ENCODE measurements around the gene CAPN5. TPM values are rescaled to one million over a fixed set of nuclear protein-coding genes. Genes with fewer than 3 reads are reported as not detected.

Gene CAPN5
- total RNA-seq, 2 donors from 2014 or later = 0.19 to 0.93 TPM

GRCh38 chr11:77102246-77103210, 35.8 kb downstream of the CAPN5 start, which contains the start of gene OMP:
Gene OMP (plus strand): TSS chr11:77102840. CDS start chr11:77102840, 0 bp downstream.
- no peak for ATAC-seq (replicated peaks)
- Mint-ChIP-seq H3K4me3 (no peak within 1 kb of the TSS), H3K36me3 (ENCODE audit: low read depth) (no peaks in the 10 kb centered on the region), H3K4me1 (no peaks in the 10 kb centered on the region), H3K27ac (no peak within 1 kb of the TSS), H3K9me3 (no peaks in the 10 kb centered on the region), H3K27me3 (no peaks in the 10 kb centered on the region)

- Mint-ChIP-seq H3K36me3 (ENCODE audit: low read depth) (no peaks in the 10 kb centered on the region), H3K9me3 (no peaks in the 10 kb centered on the region), H3K4me1 (no peaks in the 10 kb centered on the region), H3K4me3 (no peak overlapping the region), H3K27ac (no peak overlapping the region), H3K27me3 (no peaks in the 10 kb centered on the region)
- no peak for ATAC-seq (replicated peaks)
These were observed 36.5 kb downstream of the CAPN5 start for GRCh38 chr11:77103319-77103718.

GRCh38 chr11:77104727-77105126, 38.0 kb downstream of the CAPN5 start:
- no peak for ATAC-seq (replicated peaks)
- Mint-ChIP-seq H3K27ac (no peak overlapping the region), H3K4me3 (no peak overlapping the region), H3K4me1 (no peaks in the 10 kb centered on the region), H3K9me3 (no peaks in the 10 kb centered on the region), H3K36me3 (ENCODE audit: low read depth) (no peaks in the 10 kb centered on the region), H3K27me3 (no peaks in the 10 kb centered on the region)

- Mint-ChIP-seq H3K27ac (no peak overlapping the region), H3K4me3 (no peak overlapping the region), H3K27me3 (no peaks in the 10 kb centered on the region), H3K4me1 (no peaks in the 10 kb centered on the region), H3K9me3 (no peaks in the 10 kb centered on the region), H3K36me3 (ENCODE audit: low read depth) (no peaks in the 10 kb centered on the region)
- no peak for ATAC-seq (replicated peaks)
These were observed 39.5 kb downstream of the CAPN5 start for GRCh38 chr11:77106321-77106720.

- Mint-ChIP-seq H3K4me1 (no peaks in the 10 kb centered on the region), H3K27me3 (no peaks in the 10 kb centered on the region), H3K9me3 (no peaks in the 10 kb centered on the region), H3K36me3 (ENCODE audit: low read depth) (no peaks in the 10 kb centered on the region), H3K4me3 (no peak overlapping the region), H3K27ac (no peak overlapping the region)
- ATAC-seq (replicated peaks) = no peak
These were observed 40.0 kb downstream of the CAPN5 start for GRCh38 chr11:77106759-77107158.

- H3K27ac Mint-ChIP-seq = no peak overlapping the region
- H3K36me3 Mint-ChIP-seq (ENCODE audit: low read depth) = no peaks in the 10 kb centered on the region
- H3K4me1 Mint-ChIP-seq = no peaks in the 10 kb centered on the region
- no peak for ATAC-seq (replicated peaks)
- no peaks in the 10 kb centered on the region for H3K27me3 Mint-ChIP-seq
- H3K9me3 Mint-ChIP-seq = no peaks in the 10 kb centered on the region
- H3K4me3 Mint-ChIP-seq = no peak overlapping the region
These were observed 41.2 kb downstream of the CAPN5 start for GRCh38 chr11:77107950-77108349.

GRCh38 chr11:77108436-77108835, 41.7 kb downstream of the CAPN5 start:
- no peaks in the 10 kb centered on the region for H3K9me3 Mint-ChIP-seq
- no peak overlapping the region for H3K27ac Mint-ChIP-seq
- H3K27me3 Mint-ChIP-seq = no peaks in the 10 kb centered on the region
- H3K4me1 Mint-ChIP-seq = no peaks in the 10 kb centered on the region
- no peak overlapping the region for H3K4me3 Mint-ChIP-seq
- no peaks in the 10 kb centered on the region for H3K36me3 Mint-ChIP-seq (ENCODE audit: low read depth)
- ATAC-seq (replicated peaks) = no peak

GRCh38 chr11:77109236-77110019, 42.7 kb downstream of the CAPN5 start:
- H3K36me3 Mint-ChIP-seq (ENCODE audit: low read depth) = no peaks in the 10 kb centered on the region
- no peak overlapping the region for H3K27ac Mint-ChIP-seq
- no peaks in the 10 kb centered on the region for H3K4me1 Mint-ChIP-seq
- no peak overlapping the region for H3K4me3 Mint-ChIP-seq
- ATAC-seq (replicated peaks) = no peak
- no peaks in the 10 kb centered on the region for H3K9me3 Mint-ChIP-seq
- no peaks in the 10 kb centered on the region for H3K27me3 Mint-ChIP-seq

GRCh38 chr11:77110836-77111235, 44.1 kb downstream of the CAPN5 start:
- ATAC-seq (replicated peaks) = no peak
- no peaks in the 10 kb centered on the region for H3K4me1 Mint-ChIP-seq
- no peak overlapping the region for H3K4me3 Mint-ChIP-seq
- H3K27me3 Mint-ChIP-seq = no peaks in the 10 kb centered on the region
- no peaks in the 10 kb centered on the region for H3K9me3 Mint-ChIP-seq
- no peaks in the 10 kb centered on the region for H3K36me3 Mint-ChIP-seq (ENCODE audit: low read depth)
- no peak overlapping the region for H3K27ac Mint-ChIP-seq

GRCh38 chr11:77111277-77111676, 44.5 kb downstream of the CAPN5 start:
- no peak for ATAC-seq (replicated peaks)
- Mint-ChIP-seq H3K9me3 (no peaks in the 10 kb centered on the region), H3K4me1 (no peaks in the 10 kb centered on the region), H3K36me3 (ENCODE audit: low read depth) (no peaks in the 10 kb centered on the region), H3K27ac (peak overlapping the region; percentile 41), H3K4me3 (no peak overlapping the region), H3K27me3 (no peaks in the 10 kb centered on the region)

GRCh38 chr11:77111946-77112345, 45.2 kb downstream of the CAPN5 start:
- Mint-ChIP-seq H3K9me3 (no peaks in the 10 kb centered on the region), H3K27me3 (no peaks in the 10 kb centered on the region), H3K4me3 (no peak overlapping the region), H3K4me1 (no peaks in the 10 kb centered on the region), H3K36me3 (ENCODE audit: low read depth) (no peaks in the 10 kb centered on the region), H3K27ac (no peak overlapping the region)
- no peak for ATAC-seq (replicated peaks)

GRCh38 chr11:77112641-77113381, 46.0 kb downstream of the CAPN5 start:
- Mint-ChIP-seq H3K27ac (no peak overlapping the region), H3K36me3 (ENCODE audit: low read depth) (no peaks in the 10 kb centered on the region), H3K4me1 (no peaks in the 10 kb centered on the region), H3K4me3 (no peak overlapping the region), H3K9me3 (no peaks in the 10 kb centered on the region), H3K27me3 (no peaks in the 10 kb centered on the region)
- no peak for ATAC-seq (replicated peaks)

- no peaks in the 10 kb centered on the region for H3K9me3 Mint-ChIP-seq
- ATAC-seq (replicated peaks) = no peak
- no peak overlapping the region for H3K4me3 Mint-ChIP-seq
- no peaks in the 10 kb centered on the region for H3K4me1 Mint-ChIP-seq
- H3K27me3 Mint-ChIP-seq = no peaks in the 10 kb centered on the region
- H3K27ac Mint-ChIP-seq = no peak overlapping the region
- H3K36me3 Mint-ChIP-seq (ENCODE audit: low read depth) = no peaks in the 10 kb centered on the region
These were observed 46.8 kb downstream of the CAPN5 start for GRCh38 chr11:77113382-77114088.

GRCh38 chr11:77114089-77114463, 47.3 kb downstream of the CAPN5 start:
- H3K4me1 Mint-ChIP-seq = no peaks in the 10 kb centered on the region
- no peaks in the 10 kb centered on the region for H3K9me3 Mint-ChIP-seq
- H3K27me3 Mint-ChIP-seq = no peaks in the 10 kb centered on the region
- no peak overlapping the region for H3K4me3 Mint-ChIP-seq
- no peak overlapping the region for H3K27ac Mint-ChIP-seq
- H3K36me3 Mint-ChIP-seq (ENCODE audit: low read depth) = no peaks in the 10 kb centered on the region
- ATAC-seq (replicated peaks) = no peak
